ENCODE measurements around the gene HNMT. TPM values are rescaled to one million over a fixed set of nuclear protein-coding genes. Genes with fewer than 3 reads are reported as not detected.

The HNMT gene
- total and polyA plus RNA-seq, 9 donors, result 56.3 to 140 (median 76.5) TPM

GRCh38 chr2:137999273-137999672, 35.0 kb downstream of the HNMT start:
- H3K36me3 ChIP-seq, result no peaks in the 10 kb centered on the region
- H3K4me3 ChIP-seq, result no peak overlapping the region
- no peaks in the 10 kb centered on the region for H3K4me1 ChIP-seq (ENCODE audit: insufficient read depth)
- no peaks in the 10 kb centered on the region for H3K9me3 ChIP-seq
- no peaks in the 10 kb centered on the region for H3K27me3 ChIP-seq
- no peak for DNase-seq
- no peak overlapping the region for H3K27ac ChIP-seq
- WGBS, 3 donors, result 95 to 97% (median 97%) methylated on average over 1 of the region's 1 CpG
- intact Hi-C loops (cut with DNase I), result no loop called here
- no peak for TF ChIP-seq EP300 (IDR thresholded peaks at IDR 0.05)
- no peak for TF ChIP-seq POLR2A (IDR thresholded peaks at IDR 0.05)
- TF ChIP-seq, protein P1, sequence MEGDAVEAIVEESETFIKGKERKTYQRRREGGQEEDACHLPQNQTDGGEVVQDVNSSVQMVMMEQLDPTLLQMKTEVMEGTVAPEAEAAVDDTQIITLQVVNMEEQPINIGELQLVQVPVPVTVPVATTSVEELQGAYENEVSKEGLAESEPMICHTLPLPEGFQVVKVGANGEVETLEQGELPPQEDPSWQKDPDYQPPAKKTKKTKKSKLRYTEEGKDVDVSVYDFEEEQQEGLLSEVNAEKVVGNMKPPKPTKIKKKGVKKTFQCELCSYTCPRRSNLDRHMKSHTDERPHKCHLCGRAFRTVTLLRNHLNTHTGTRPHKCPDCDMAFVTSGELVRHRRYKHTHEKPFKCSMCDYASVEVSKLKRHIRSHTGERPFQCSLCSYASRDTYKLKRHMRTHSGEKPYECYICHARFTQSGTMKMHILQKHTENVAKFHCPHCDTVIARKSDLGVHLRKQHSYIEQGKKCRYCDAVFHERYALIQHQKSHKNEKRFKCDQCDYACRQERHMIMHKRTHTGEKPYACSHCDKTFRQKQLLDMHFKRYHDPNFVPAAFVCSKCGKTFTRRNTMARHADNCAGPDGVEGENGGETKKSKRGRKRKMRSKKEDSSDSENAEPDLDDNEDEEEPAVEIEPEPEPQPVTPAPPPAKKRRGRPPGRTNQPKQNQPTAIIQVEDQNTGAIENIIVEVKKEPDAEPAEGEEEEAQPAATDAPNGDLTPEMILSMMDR (IDR thresholded peaks at IDR 0.05), result no peak

GRCh38 chr2:138000009-138000408, 35.7 kb downstream of the HNMT start:
- DNase-seq, result no peak
- no peak overlapping the region for H3K27ac ChIP-seq
- H3K36me3 ChIP-seq, result no peaks in the 10 kb centered on the region
- H3K4me3 ChIP-seq, result no peak overlapping the region
- H3K9me3 ChIP-seq, result no peaks in the 10 kb centered on the region
- TF ChIP-seq, protein P1 (IDR thresholded peaks at IDR 0.05), result no peak
- TF ChIP-seq POLR2A (IDR thresholded peaks at IDR 0.05), result no peak
- no peak for TF ChIP-seq EP300 (IDR thresholded peaks at IDR 0.05)
- intact Hi-C loops (cut with DNase I), result no loop called here
- no peaks in the 10 kb centered on the region for H3K4me1 ChIP-seq (ENCODE audit: insufficient read depth)
- H3K27me3 ChIP-seq, result no peaks in the 10 kb centered on the region
- 91 to 94% (median 92%) methylated on average over 1 of the region's 1 CpG for WGBS, 3 donors

DNA sequence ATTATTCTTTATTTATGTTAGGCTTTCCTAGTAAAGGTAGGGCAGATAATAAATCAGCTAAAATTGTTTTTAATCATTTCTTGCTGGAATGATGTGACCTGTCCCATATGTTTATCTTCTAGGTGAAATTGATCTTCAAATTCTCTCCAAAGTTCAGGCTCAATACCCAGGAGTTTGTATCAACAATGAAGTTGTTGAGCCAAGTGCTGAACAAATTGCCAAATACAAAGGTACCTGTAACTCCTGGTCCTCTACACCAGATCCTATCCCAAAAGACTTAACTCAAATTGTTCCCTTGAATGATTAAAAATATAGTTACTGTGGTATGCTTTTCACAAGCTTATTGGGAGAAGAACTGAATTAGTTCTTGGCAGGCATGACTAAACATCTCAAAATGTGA, 36.5 kb downstream of the HNMT start:
- Histone ChIP-seq H3K36me3 (no peaks in the 10 kb centered on the region), H3K9me3 (no peaks in the 10 kb centered on the region)
- TF ChIP-seq, protein P1 (IDR thresholded peaks at IDR 0.05), result no peak
- TF ChIP-seq EP300 (IDR thresholded peaks at IDR 0.05) (no peak), POLR2A (IDR thresholded peaks at IDR 0.05) (no peak)

GRCh38 chr2:138003411-138003810, 39.1 kb downstream of the HNMT start:
- 58 to 73% (median 69%) methylated on average over 1 of the region's 1 CpG for WGBS, 3 donors
- Histone ChIP-seq H3K27me3 (no peaks in the 10 kb centered on the region), H3K27ac (no peak overlapping the region), H3K9me3 (no peaks in the 10 kb centered on the region), H3K36me3 (no peaks in the 10 kb centered on the region), H3K4me1 (ENCODE audit: insufficient read depth) (no peaks in the 10 kb centered on the region), H3K4me3 (no peak overlapping the region)
- no peak for TF ChIP-seq POLR2A (IDR thresholded peaks at IDR 0.05)
- TF ChIP-seq, protein P1 (IDR thresholded peaks at IDR 0.05), result no peak
- no peak for TF ChIP-seq EP300 (IDR thresholded peaks at IDR 0.05)
- intact Hi-C loops (cut with DNase I), result no loop called here
- no peak for DNase-seq

More for the DNA sequence above, 36.5 kb downstream of the HNMT start:
- intact Hi-C loops (cut with DNase I), result no loop called here
- Histone ChIP-seq H3K4me1 (ENCODE audit: insufficient read depth) (no peaks in the 10 kb centered on the region), H3K4me3 (no peak overlapping the region), H3K27me3 (no peaks in the 10 kb centered on the region), H3K27ac (no peak overlapping the region)
- no peak for DNase-seq

- Histone ChIP-seq H3K4me1 (ENCODE audit: insufficient read depth) (no peaks in the 10 kb centered on the region), H3K4me3 (no peak overlapping the region), H3K27ac (no peak overlapping the region), H3K9me3 (no peaks in the 10 kb centered on the region), H3K36me3 (no peaks in the 10 kb centered on the region), H3K27me3 (no peaks in the 10 kb centered on the region)
- TF ChIP-seq, protein P1 (IDR thresholded peaks at IDR 0.05), result no peak
- TF ChIP-seq POLR2A (IDR thresholded peaks at IDR 0.05), result no peak
- TF ChIP-seq EP300 (IDR thresholded peaks at IDR 0.05), result no peak
- no peak for DNase-seq
- intact Hi-C loops (cut with DNase I), result no loop called here
- 92 to 97% (median 95%) methylated on average over 2 of the region's 2 CpGs for WGBS, 3 donors
These were observed 43.2 kb downstream of the HNMT start for GRCh38 chr2:138007431-138007830.

All from ovary (tissue), 9 donors.